Uterus (tissue), 2 donors: ENCODE measurements around the gene MIPEP.

Experiments used
- CTCF ChIP-seq, 4 experiments: fragments of 200-600 bp in 2 of 4; fragments of 450-650 bp in 2 of 4; sonication (generic) in 2 of 4; IDR thresholded peaks; one replicate each; pipeline ENCODE4 v1.5.1; 2016 to 2019; ENCODE audit warnings: antibody characterized with exemption in 4 of 4, mild to moderate bottlenecking in 2 of 4, moderate library complexity in 1 of 4
- POLR2A ChIP-seq, 2 donors: fragments of 450-650 bp; IDR thresholded peaks; one replicate each; pipeline ENCODE4 v1.6.1; 2016; ENCODE audit warnings: antibody characterized with exemption in 2 of 2, mild to moderate bottlenecking in 1 of 2, moderate library complexity in 1 of 2

GRCh38 chr13:23685416-23685815, 203.8 kb downstream of the MIPEP start:
- TF ChIP-seq CTCF (IDR thresholded peaks at IDR 0.05) (no peak), POLR2A (IDR thresholded peaks at IDR 0.05) (no peak)
